GM18517 (cell line): ENCODE results near the gene ZDHHC11B.
A peak's percentile ranks its signal among the peaks of the same experiment; 100 is the strongest.

Experiments
- ATAC-seq: cut with Tn5 transposase; IDR thresholded peaks from one replicate; pipeline ENCODE4 v1.9.1; 2021; ENCODE audit warnings: mild to moderate bottlenecking, moderate library complexity; ENCODE audit not compliant: unreplicated experiment

The ZDHHC11B gene

DNA sequence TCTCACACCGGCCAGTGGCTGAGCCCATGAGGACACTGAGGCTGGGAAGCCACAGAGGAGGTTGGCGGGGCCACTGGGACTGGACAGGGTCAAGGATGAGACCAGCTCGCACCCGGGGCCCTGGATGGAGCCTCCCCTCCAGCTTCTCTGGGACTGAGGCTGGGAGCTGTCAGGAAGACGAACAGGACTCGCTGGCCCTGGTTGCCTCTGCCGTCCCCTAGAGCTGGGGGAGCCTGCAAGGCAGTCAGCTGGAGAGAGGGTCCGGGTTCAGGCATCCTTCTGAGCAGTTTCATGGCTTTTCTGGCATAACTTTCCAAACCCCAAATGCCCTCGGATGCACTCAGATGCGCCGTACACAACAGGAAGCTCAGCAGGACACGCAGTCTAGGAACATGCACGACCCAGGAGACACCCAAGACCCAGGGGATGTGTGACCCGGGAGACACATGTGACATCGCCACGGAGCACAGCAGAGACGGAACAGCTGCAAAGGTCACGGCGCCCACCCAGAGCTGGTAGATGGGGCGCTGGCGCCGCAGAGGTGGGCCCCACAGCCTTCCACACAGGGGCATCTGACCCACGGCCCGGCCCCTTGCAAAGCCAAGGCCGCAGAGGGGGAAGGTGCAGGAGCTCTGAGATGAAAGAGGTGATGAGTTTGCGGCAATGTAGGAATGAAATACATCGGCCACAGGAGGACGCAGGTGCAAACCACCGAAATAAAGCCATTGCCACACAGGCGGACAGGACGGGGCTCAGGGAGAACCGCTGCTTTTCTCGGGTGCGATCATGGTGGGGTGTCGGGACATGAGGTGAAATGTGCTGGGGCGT, 108.4 kb downstream of the ZDHHC11B start:
- no peak for ATAC-seq

DNA sequence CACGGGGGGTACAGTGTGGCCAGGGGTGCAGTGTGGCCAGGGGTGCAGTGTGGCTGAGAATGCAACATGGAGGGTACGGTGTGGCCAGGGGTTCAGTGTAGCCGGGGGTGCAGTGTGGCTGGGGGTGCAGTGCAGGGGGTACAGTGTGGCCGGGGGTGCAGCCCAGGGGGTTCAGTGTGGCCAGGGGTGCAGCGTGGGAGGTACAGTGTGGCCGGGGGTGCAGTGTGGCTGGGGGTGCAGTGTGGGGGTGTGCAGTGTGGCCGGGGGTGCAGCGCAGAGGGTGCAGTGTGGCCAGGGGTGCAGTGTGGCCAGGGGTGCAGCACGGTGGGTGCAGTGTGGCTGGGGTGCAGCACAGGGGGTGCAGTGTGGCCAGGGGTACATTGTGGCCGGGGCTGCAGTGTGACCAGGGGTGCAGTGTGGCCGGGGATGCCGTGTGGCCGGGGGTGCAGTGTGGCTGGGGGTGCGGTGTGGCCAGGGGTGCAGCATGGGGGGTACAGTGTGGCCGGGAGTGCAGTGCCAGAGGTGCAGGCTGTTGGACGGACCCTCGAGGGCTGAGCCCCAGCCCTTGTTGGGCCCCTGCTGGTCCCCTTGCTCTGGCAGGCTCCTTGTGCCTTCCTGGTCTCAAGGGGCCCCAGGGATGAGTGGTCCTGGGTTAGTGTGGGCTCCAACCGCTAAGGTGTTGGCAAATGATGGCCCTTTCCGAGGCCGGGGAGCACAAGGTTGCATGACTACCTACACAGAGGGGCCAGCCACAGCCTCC, 109.2 kb downstream of the ZDHHC11B start:
- no peak for ATAC-seq

DNA sequence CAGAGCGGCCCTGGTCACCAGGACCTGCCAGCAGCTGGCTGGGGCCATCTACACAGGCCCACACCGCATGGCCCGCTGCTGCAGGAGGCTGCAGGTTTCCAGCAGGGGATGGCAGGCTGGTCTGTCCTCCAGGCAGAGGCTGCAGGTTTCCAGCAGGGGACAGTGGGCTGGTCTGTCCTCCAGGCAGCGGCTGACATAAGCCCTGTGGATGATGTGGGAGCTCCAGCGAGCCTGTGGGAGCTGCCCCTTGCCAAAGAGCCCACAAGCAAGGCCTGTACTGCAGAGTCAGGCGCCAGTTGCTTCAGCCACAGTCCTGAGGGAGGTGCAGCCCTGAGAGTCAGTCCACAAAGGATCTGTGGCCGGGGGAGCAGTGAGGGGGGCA, 109.9 kb downstream of the ZDHHC11B start:
- no peak for ATAC-seq

GRCh38 chr5:673831-674629, 110.5 kb downstream of the ZDHHC11B start:
- ATAC-seq, result no peak

GRCh38 chr5:673161-673830, 111.2 kb downstream of the ZDHHC11B start:
- no peak for ATAC-seq

DNA sequence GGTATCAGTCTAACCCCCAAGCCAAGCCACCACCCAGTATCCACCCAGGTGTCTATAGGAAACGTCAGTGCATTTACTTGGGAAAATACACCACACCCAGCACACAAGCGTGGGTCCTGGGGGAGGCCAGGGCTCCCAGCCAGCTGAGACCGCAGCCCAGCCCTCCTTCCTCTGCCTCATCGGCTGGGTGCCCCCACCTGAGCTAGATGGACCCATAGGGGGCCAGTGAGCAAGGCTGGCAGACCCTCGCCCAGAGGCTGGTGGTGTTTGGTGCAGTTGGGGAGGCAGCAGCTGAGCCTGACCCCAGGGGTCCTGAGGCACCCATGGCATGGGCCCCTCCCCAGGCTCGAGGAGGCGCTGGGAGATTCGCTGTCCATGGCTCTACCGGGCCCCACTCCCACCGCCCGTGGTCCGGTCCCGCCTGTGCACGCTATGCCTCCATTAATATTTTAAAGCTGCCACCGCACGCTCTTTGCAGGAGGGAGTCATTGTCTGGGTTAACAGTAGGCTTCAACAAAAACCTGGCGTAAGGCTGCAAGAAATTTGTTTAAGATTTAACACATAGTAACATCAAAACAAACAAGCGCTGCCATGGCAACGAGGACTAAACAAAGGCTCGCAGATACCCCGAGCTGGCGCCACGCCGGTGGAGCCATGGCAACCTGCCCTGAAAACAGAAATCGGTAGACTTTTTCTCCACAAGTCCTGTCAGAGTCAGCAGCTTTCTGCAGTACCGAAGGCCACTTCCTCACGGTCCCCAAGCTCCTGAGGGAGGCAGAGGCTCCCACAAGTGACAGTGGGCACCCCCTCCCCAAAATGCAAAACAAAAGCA, 112.0 kb downstream of the ZDHHC11B start:
- no peak for ATAC-seq

DNA sequence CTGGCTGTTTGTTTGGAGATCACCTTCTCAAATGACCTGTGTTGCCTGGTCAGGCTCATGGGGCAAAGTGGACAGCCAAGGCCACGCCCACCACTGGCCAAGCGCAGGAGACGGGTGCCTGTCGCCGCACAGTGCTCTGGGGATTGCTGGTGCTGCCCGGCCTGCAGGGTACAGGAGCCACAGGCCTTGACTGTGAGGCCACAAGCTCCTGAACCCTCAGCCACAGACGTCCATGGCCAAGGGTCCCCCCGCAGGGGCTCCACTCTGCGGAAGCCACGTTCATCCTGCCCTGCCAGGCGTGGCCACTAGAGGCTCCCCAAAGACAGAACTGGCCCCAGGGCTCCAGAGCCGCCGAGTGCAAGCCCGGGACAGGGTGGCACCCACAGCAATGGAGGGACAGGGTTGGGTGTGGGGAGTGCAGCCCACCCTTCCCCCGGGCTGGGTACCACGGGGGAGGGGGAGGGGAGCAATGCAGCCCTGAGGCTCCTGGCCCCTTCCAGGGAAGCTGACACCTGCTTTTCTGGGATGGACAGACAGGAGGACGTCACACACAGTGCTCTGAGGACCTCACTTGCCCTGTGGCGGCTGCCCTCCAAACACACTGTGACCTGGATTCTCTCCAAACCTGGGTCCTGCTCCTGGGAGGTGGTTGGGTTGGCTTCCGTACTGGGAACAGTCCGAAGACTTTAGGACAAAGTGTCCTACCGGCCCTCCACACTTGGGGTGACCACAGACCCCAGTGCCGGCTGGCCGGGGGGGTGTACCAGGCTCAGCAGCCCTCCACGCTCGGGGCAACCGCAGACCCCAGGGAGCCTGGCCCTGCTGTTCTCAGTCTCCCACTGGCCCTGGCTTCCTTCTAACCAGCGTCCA, 112.8 kb downstream of the ZDHHC11B start:
- ATAC-seq, result peak; percentile 61

GRCh38 chr5:670396-671270, 113.9 kb downstream of the ZDHHC11B start:
- no peak for ATAC-seq

- no peak for ATAC-seq
Measured at GRCh38 chr5:669842-670395, 114.6 kb downstream of the ZDHHC11B start.

- ATAC-seq, result no peak
Measured at GRCh38 chr5:669111-669841, 115.3 kb downstream of the ZDHHC11B start.

DNA sequence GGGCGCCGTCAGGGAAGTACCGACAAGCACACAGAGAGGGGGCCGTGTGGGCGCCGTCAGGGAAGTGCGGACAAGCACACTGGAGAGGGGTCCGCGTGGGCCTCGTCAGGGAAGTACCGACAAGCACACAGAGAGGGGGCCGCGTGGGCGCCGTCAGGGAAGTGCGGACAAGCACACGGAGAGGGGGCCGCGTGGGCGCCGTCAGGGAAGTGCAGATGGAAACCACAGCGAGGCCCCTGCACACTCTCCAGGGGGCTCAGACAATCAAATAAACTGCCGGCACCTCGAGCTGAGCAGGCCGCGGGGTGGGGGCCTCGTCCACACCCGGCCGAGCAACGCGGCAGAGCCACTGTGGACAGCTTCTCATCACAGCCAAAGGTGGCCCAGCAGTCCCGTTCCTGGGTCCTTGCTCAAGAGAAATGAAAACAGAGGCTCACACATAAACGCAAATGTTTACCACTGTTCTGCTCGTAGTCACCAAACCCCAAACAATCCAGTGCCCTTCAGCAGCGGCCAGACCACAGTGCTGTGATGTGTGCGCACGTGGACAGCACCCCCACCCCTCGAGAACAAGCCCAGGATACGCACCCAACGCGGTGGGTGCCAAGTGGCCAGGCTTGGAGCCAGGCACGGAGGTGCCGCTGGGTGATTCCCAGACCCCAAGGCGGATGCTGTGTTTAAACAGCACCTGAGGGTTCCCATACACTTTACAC, 116.1 kb downstream of the ZDHHC11B start:
- ATAC-seq, result no peak

DNA sequence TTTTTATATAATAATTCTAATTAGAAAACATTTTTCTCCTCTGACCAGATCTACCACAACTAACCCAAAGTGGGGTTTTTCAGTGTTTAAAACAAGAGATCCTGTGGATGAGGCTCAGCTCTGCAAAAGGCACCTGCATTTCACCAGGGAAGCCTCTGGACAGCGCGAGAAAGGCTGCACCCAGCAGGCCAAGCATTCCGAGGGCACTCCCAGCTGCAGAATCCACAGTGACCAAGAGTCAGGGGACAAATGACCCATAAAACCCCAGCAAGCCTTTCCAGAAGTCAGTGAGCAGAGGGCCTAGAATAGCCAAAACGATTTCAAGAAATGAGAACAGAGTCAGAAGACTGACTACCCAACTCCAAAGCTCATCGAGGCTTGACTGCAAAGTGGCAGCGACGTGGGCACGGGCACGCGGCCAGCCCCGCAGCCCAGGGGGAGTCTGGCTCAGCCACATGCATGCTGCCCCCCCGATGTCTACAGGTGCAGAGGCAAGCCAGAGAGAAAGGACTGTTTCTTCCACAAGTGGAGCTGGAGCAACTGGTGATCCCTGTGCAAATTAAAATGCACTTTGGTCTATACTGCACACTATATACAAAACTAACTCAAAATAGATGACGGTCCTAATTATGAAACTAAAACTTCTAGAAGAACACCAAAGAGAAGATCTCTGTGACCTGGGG, 117.6 kb downstream of the ZDHHC11B start:
- no peak for ATAC-seq

- ATAC-seq, result no peak
Measured at GRCh38 chr5:665956-666711, 118.4 kb downstream of the ZDHHC11B start.

- ATAC-seq, result no peak
Measured at GRCh38 chr5:665541-665955, 119.0 kb downstream of the ZDHHC11B start.

DNA sequence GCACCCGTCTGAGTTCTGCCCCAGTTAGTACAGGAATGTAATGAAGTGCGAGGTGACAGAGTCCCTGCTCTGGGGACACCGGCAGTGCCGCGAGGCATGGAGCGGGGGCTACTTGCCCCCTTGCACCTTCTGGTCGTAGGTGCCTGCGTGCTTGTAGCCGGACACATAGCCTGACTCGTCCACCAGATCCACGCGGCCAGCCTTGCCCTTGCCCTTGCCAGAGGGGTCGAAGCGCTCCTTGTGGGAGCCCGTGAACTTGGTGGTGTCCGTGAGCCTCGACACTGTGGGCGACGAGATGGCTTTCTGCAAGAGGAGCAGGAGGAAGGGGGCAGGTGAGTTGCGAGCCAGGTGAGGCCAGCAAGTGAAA, 119.6 kb downstream of the ZDHHC11B start:
- no peak for ATAC-seq
